IMR-90 (cell line): ENCODE measurements around the gene RASAL1. TPM values are rescaled to one million over a fixed set of nuclear protein-coding genes. Genes with fewer than 3 reads are reported as not detected.
A peak's percentile ranks its signal among the peaks of the same experiment; 100 is the strongest.

ENCODE experiments used
- ATAC-seq: fragments of 200-7000 bp; cut with Tn5 transposase; 2 replicates; pipeline ENCODE4 v1.9.1; 2020; ENCODE audit warnings: low read depth, mild to moderate bottlenecking, moderate library complexity
- BruUV-seq: library from RNA; stranded (reverse); fragments of 400-500 nt; replicated peaks from 2 replicates; lab custom pipeline; 2021; lab: Mats Ljungman, UMichigan
- CTCF ChIA-PET: fragments of 300-600 bp; formaldehyde crosslinking; extraction: SDS; loops from one replicate; lab custom pipeline; 2021; ENCODE audit warnings: antibody characterized with exemption; lab: Yijun Ruan, JAX
- POLR2A ChIA-PET: fragments of 300-600 bp; sonication (Branson Sonifier 250); formaldehyde crosslinking; loops from one replicate; lab custom pipeline; 2022; ENCODE audit warnings: antibody characterized with exemption; ENCODE audit not compliant: unreplicated experiment; lab: Charles Lee
- DNase-seq: peaks from one replicate; pipeline ENCODE4 v3.0.0; 2013
- H2AFZ ChIP-seq: replicated peaks from 2 replicates; pipeline ENCODE3; 2013; ENCODE audit warnings: low read length, mild to moderate bottlenecking; ENCODE audit not compliant: poor library complexity
- H2AK5ac ChIP-seq: 2 replicates; pipeline ENCODE4 v1.6.1; 2013; ENCODE audit warnings: low read depth, low read length, inconsistent platforms
- H2AK9ac ChIP-seq: replicated peaks from 2 replicates; pipeline ENCODE3; 2013; ENCODE audit warnings: mild to moderate bottlenecking, low read depth, low read length, moderate library complexity; ENCODE audit not compliant: poor library complexity
- H2BK120ac ChIP-seq: 2 replicates; pipeline ENCODE4 v1.6.1; 2013; ENCODE audit warnings: low read depth, low read length, inconsistent platforms
- H2BK15ac ChIP-seq: 3 replicates; pipeline ENCODE4 v1.6.1; 2013; ENCODE audit warnings: low read depth, low read length, inconsistent platforms
- H2BK20ac ChIP-seq: 2 replicates; pipeline ENCODE4 v1.6.1; 2013; ENCODE audit warnings: low read depth, mild to moderate bottlenecking, inconsistent platforms, low read length, moderate library complexity
- H2BK5ac ChIP-seq: 2 replicates; pipeline ENCODE4 v1.6.1; 2013; ENCODE audit warnings: mild to moderate bottlenecking, low read depth, low read length, inconsistent platforms; ENCODE audit not compliant: poor library complexity, severe bottlenecking
- H3K14ac ChIP-seq: replicated peaks from 2 replicates; pipeline ENCODE4 v1.6.1; 2013; ENCODE audit warnings: low read depth, low read length, inconsistent platforms
- H3K18ac ChIP-seq: 2 replicates; pipeline ENCODE4 v1.6.1; 2013; ENCODE audit warnings: low read depth, low read length, control low read depth
- H3K23ac ChIP-seq: 2 replicates; pipeline ENCODE4 v1.6.1; 2013; ENCODE audit warnings: low read depth, low read length, inconsistent platforms
- H3K27ac ChIP-seq: 2 replicates; pipeline ENCODE4 v1.5.1; 2013; ENCODE audit warnings: mild to moderate bottlenecking, control low read depth, low read length; ENCODE audit not compliant: insufficient read depth
- H3K27me3 ChIP-seq: 2 replicates; pipeline ENCODE4 v1.6.1; 2013; ENCODE audit warnings: low read length; ENCODE audit not compliant: control insufficient read depth, insufficient read depth
- H3K36me3 ChIP-seq: 2 replicates; pipeline ENCODE4 v1.6.1; 2013; ENCODE audit warnings: low read length, mixed read lengths; ENCODE audit not compliant: control insufficient read depth, insufficient read depth
- H3K4ac ChIP-seq: 2 replicates; pipeline ENCODE4 v1.6.1; 2013; ENCODE audit warnings: low read depth, low read length, inconsistent platforms
- H3K4me1 ChIP-seq: 2 replicates; pipeline ENCODE4 v1.6.1; 2013; ENCODE audit warnings: low read length, mixed read lengths; ENCODE audit not compliant: control insufficient read depth, insufficient read depth
- H3K4me2 ChIP-seq: 2 replicates; pipeline ENCODE4 v1.6.1; 2013; ENCODE audit warnings: low read depth, mild to moderate bottlenecking, control low read depth, low read length, moderate library complexity
- H3K4me3 ChIP-seq: 2 replicates; pipeline ENCODE4 v1.5.1; 2013; ENCODE audit warnings: low read depth, mild to moderate bottlenecking, control low read depth, low read length, moderate library complexity; ENCODE audit not compliant: insufficient read depth
- H3K56ac ChIP-seq: 2 replicates; pipeline ENCODE4 v1.6.1; 2013; ENCODE audit warnings: low read length, inconsistent platforms; ENCODE audit not compliant: insufficient read depth; ENCODE audit errors: extremely low read depth
- H3K79me1 ChIP-seq, 2 experiments: 2 replicates each; pipeline ENCODE4 v1.6.1; 2013; ENCODE audit warnings: low read length in 2 of 2, inconsistent platforms in 1 of 2, low read depth in 1 of 2
- H3K9ac ChIP-seq: 2 replicates; pipeline ENCODE4 v1.6.1; 2013; ENCODE audit warnings: low read depth, low read length, control low read depth
- H3K9me1 ChIP-seq: 2 replicates; pipeline ENCODE4 v1.6.1; 2013; ENCODE audit warnings: low read length, inconsistent platforms; ENCODE audit not compliant: insufficient read depth
- H3K9me3 ChIP-seq: 2 replicates; pipeline ENCODE4 v1.6.1; 2013; ENCODE audit warnings: low read length; ENCODE audit not compliant: control insufficient read depth, insufficient read depth
- H4K20me1 ChIP-seq: 2 replicates; pipeline ENCODE4 v1.6.1; 2013; ENCODE audit warnings: low read length, inconsistent platforms; ENCODE audit not compliant: insufficient read depth
- H4K5ac ChIP-seq: 2 replicates; pipeline ENCODE4 v1.6.1; 2013; ENCODE audit warnings: mild to moderate bottlenecking, low read depth, low read length, control low read depth
- H4K8ac ChIP-seq, 2 experiments: 2 replicates each; pipeline ENCODE4 v1.6.1; 2013; ENCODE audit warnings: low read depth in 2 of 2, low read length in 2 of 2, control low read depth in 1 of 2, inconsistent platforms in 1 of 2
- H4K91ac ChIP-seq: 2 replicates; pipeline ENCODE4 v1.6.1; 2013; ENCODE audit warnings: low read depth, low read length, inconsistent platforms; ENCODE audit not compliant: insufficient read depth
- BHLHE40 ChIP-seq: fragments of 150-350 bp; IDR thresholded peaks from 2 replicates; pipeline ENCODE4 v1.6.1; 2016; ENCODE audit warnings: mild to moderate bottlenecking, low read depth, low read length
- CEBPB ChIP-seq: IDR thresholded peaks from 2 replicates; pipeline ENCODE4 v1.6.1; 2012; ENCODE audit warnings: low read depth, low read length, improper control_type of control experiment
- CHD1 ChIP-seq: IDR thresholded peaks from 2 replicates; pipeline ENCODE4 v1.6.1; 2012; ENCODE audit warnings: low read depth, low read length, improper control_type of control experiment
- CTCF ChIP-seq: conservative IDR thresholded peaks from 2 replicates; pipeline ENCODE4 v1.5.1; 2012; ENCODE audit warnings: mild to moderate bottlenecking, low read depth, low read length, improper control_type of control experiment
- ELK1 ChIP-seq: fragments of 150-350 bp; IDR thresholded peaks from 2 replicates; pipeline ENCODE4 v1.6.1; 2016; ENCODE audit warnings: low read depth, mild to moderate bottlenecking, low read length, moderate library complexity, borderline replicate concordance
- MAZ ChIP-seq: IDR thresholded peaks from 2 replicates; pipeline ENCODE4 v1.6.1; 2012; ENCODE audit warnings: low read depth, mild to moderate bottlenecking, low read length, improper control_type of control experiment, moderate library complexity, borderline replicate concordance
- MXI1 ChIP-seq: IDR thresholded peaks from 2 replicates; pipeline ENCODE4 v1.6.1; 2012; ENCODE audit warnings: low read depth, mild to moderate bottlenecking, low read length, moderate library complexity, borderline replicate concordance
- POLR2A ChIP-seq: IDR thresholded peaks from 2 replicates; pipeline ENCODE4 v1.6.1; 2012; ENCODE audit warnings: mild to moderate bottlenecking, low read depth, low read length
- RAD21 ChIP-seq: IDR thresholded peaks from 2 replicates; pipeline ENCODE4 v1.6.1; 2012; ENCODE audit warnings: low read length, improper control_type of control experiment
- RCOR1 ChIP-seq: IDR thresholded peaks from 2 replicates; pipeline ENCODE4 v1.6.1; 2012; ENCODE audit warnings: mild to moderate bottlenecking, low read length, improper control_type of control experiment; ENCODE audit not compliant: insufficient replicate concordance
- RFX5 ChIP-seq: IDR thresholded peaks from 2 replicates; pipeline ENCODE4 v1.8.0; 2012; ENCODE audit warnings: low read depth, mild to moderate bottlenecking, low read length, moderate library complexity
- SMC3 ChIP-seq: fragments of 150-350 bp; IDR thresholded peaks from 2 replicates; pipeline ENCODE4 v1.6.1; 2016; ENCODE audit warnings: low read depth, mild to moderate bottlenecking, antibody characterized with exemption, low read length, moderate library complexity
- USF2 ChIP-seq: fragments of 150-350 bp; IDR thresholded peaks from 2 replicates; pipeline ENCODE4 v1.6.1; 2017; ENCODE audit warnings: mild to moderate bottlenecking, antibody characterized with exemption, low read length, low read depth
- WGBS, 2 experiments: methylation state at CpG; one replicate each; pipeline versions ENCODE4 v1.1.5 to v1.1.7; 2013; ENCODE audit warnings: missing lambda C conversion rate in 2 of 2; ENCODE audit not compliant: insufficient read length in 1 of 2; ENCODE audit errors: extremely low coverage in 2 of 2; 5-methylcytosine and 5-hydroxymethylcytosine counted together
- dilution Hi-C: fragments of 300-500 bp; cut with HindIII; formaldehyde crosslinking; loops from one replicate; pipeline ENCODE4 v1.14.3; 2018; ENCODE audit warnings: low sequenced_read_pairs; ENCODE audit not compliant: unreplicated experiment
- in situ Hi-C: fragments of 300-500 bp; cut with MboI; formaldehyde crosslinking; loops from 3 replicates; pipeline ENCODE4 v1.14.3; 2019; ENCODE audit warnings: low sequenced_read_pairs, inconsistent platforms, mixed read lengths
- intact Hi-C: fragments of 100-400 bp; cut with micrococcal nuclease; formaldehyde crosslinking; loops from 2 replicates; pipeline ENCODE4 v1.10.0; 2022
- polyA plus RNA-seq, 3 experiments: library from polyadenylated mRNA; depleted of rRNA; stranded (reverse); fragments of >200 nt; gene quantifications; 2 replicates each; pipeline ENCODE4 v1.2.3, GENCODE V29; 2012; ENCODE audit warnings: low replicate concordance in 1 of 3
- total RNA-seq: library from RNA; depleted of rRNA; stranded (reverse); fragments of >200 nt; gene quantifications from 2 replicates; pipeline ENCODE4 v1.2.3, GENCODE V29; 2012

The RASAL1 gene
- total and polyA plus RNA-seq, 2 of the 4 experiments (the other 2 are of a cell fraction) = not detected

- Histone ChIP-seq H3K27me3 (peaks cover 3% of the 10 kb centered on the region), H4K8ac (no peak overlapping the region), H3K56ac (no peak overlapping the region), H3K79me1 (no peaks in the 10 kb centered on the region), H2BK20ac (no peak overlapping the region), H2BK120ac (no peak overlapping the region), H3K27ac (no peak overlapping the region), H2BK5ac (no peak overlapping the region), H3K4me3 (no peak overlapping the region), H3K23ac (no peak overlapping the region), H3K4me1 (no peaks in the 10 kb centered on the region), H3K4ac (no peak overlapping the region), H3K4me2 (no peak overlapping the region), H4K91ac (no peak overlapping the region), H3K9me1 (no peaks in the 10 kb centered on the region), H3K18ac (no peak overlapping the region), H2AK5ac (no peak overlapping the region), H2AK9ac (peak overlapping the region; percentile 39), H4K5ac (no peak overlapping the region), H2BK15ac (no peak overlapping the region), H4K20me1 (no peaks in the 10 kb centered on the region), H3K14ac (no peak overlapping the region), H3K9ac (no peak overlapping the region), H2AFZ (no peak overlapping the region), H3K9me3 (no peaks in the 10 kb centered on the region), H3K36me3 (no peaks in the 10 kb centered on the region)
- CTCF ChIA-PET = no interaction called here
- no peak for TF ChIP-seq RCOR1
- TF ChIP-seq CTCF = no peak
- TF ChIP-seq ELK1 = no peak
- no peak for TF ChIP-seq BHLHE40
- no peak for TF ChIP-seq MAZ
- TF ChIP-seq CEBPB = no peak
- TF ChIP-seq POLR2A = no peak
- TF ChIP-seq RFX5 = no peak
- TF ChIP-seq SMC3 = no peak
- TF ChIP-seq MXI1 = no peak
- TF ChIP-seq USF2 = no peak
- TF ChIP-seq RAD21 = no peak
- no peak for TF ChIP-seq CHD1
- ATAC-seq (no peak), DNase-seq (no peak)
- intact Hi-C loops = no loop called here
- dilution Hi-C loops = no loop called here
- WGBS, 2 experiments = 58% methylated on average over 9 of the region's 18 CpGs; no CpG with 5 or more reads in 1 of the 2 experiments
- POLR2A ChIA-PET = no interaction called here
- in situ Hi-C loops = no loop called here
- BruUV-seq = no TSS peak
Observed at GRCh38 chr12:113130457-113131135, 5.0 kb downstream of the RASAL1 start.
